Hematopoietic multipotent progenitor cell (in vitro differentiated cells): ENCODE results near the gene ZWILCH. TPM values are rescaled to one million over a fixed set of nuclear protein-coding genes. Genes with fewer than 3 reads are reported as not detected.
"Not testable (repeated sequence)": the region's sequence is repeated elsewhere in the genome, so short reads cannot be mapped to it uniquely, and the experiment has no call there.

Source experiments
- DNase-seq, 3 donors: peaks; one replicate each; pipeline ENCODE4 v3.0.0-alpha.2; 2011 to 2015; ENCODE audit warnings: low read depth in 2 of 3, low spot score in 2 of 3
- total RNA-seq: library from RNA; depleted of rRNA; stranded (reverse); fragments of >200 nt; gene quantifications from one replicate; pipeline ENCODE4 v1.2.3, GENCODE V29; 2012

Gene ZWILCH
- total RNA-seq, 1 donor: 4.8 TPM

- no peak for DNase-seq
Observed at GRCh38 chr15:66574596-66574950, 69.4 kb downstream of the ZWILCH start.

GRCh38 chr15:66578286-66578875 is 73.3 kb downstream of the ZWILCH start:
- DNase-seq: no peak

- DNase-seq: peak in 1 of 3 donors; percentile 16
Observed at GRCh38 chr15:66580643-66581042, 75.5 kb downstream of the ZWILCH start.

DNA sequence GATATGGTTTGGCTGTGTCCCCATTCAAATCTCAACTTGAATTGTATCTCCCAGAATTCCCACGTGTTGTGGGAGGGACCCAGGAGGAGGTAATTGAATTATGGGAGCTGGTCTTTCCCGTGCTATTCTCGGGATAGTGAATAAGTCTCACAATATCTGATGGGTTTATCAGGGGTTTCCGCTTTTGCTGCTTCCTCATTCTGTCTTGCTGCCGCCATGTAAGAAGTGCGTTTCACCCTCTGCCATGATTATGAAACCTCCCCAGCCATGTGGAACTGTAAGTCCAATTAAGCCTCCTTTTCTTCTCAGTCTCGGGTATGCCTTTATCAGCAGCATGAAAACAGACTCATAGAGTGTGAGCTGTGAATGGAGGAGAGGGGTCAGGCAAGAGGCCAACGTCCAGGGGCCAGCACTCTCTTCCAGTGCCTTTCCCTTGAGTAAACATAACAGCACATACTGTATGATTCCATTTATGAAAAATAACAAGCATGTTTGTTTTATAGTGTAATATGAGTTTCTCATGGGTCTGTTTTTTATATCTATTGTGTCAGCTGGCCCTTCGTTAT is 76.9 kb downstream of the ZWILCH start:
- DNase-seq: no peak

DNA sequence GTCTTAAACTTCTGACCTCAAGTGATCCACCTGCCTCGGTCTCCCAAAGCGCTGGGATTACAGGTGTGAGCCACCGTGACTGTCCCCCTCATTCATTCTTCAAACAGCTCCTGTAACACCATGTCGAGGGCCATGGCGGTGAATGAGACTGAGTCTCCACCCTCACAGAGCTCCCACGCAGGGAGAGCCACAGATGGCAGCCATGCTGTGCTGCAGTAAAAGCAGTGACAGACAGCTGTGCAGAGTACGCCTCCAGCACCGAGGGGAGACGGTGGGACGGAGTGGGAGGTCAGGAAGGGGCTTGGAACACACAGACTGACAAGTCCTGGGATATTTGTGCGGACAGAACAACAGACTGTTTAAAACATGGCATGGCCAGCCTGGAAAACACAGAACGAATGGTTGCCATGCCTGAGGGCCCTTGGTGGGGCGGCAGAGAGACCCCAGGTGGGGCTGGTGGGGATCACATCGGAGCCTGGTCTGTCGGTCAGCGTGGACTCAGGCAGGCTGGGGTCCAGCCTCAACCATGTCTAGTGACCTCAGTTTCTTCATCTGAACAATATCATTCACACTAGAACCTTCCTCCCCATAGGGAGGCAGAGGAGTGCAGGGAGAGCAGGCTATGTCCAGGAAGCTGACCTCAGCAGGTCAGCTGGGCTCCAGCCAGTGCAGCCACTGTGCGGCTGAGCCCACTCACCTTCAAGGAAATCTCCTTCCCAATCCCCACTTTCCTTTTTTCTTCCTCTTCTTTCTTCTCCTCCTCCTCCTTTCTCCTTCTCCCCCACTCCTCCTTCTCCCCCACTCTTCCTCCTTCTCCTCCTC is 81.2 kb downstream of the ZWILCH start:
- DNase-seq: no peak

DNA sequence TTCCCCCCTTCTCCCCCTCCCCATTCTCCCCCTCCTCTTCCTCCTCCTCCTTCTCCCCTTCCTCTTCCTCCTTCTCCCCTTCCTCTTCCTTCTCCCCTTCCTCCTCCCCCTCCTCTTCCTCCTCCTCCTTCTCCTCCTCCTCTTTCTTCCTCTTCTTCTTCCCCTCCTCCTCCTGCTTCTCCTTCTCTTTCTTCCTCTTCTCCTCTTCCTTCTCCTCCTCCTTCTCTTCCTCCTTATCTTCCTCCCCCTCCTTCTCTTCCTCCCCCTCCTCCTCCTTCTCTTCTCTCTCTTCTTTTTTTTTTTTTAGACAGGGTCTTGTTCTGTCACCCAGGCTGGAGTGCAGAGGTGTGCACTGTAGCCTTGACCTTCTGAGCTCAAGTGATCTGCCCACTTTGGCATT is 81.9 kb downstream of the ZWILCH start:
- no peak for DNase-seq

DNA sequence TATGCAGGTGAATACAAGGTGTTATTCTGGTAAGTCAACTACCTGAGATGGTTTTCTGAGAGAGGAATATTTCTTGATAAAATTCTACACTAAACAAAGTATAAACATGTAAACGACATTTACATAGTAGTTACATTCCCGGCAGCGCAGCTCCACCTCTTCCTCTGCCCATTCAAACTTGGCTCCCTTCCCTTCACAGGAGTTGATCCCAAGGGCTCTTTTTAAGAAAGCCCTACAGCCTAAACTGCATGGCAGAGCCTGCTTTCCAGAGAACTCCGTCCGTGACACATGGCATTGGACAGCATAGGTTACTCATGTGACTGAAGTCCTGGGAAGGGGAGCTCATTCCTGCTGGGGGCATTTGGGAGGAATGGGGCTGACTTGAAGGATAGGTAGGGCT is 82.6 kb downstream of the ZWILCH start:
- no peak for DNase-seq

DNA sequence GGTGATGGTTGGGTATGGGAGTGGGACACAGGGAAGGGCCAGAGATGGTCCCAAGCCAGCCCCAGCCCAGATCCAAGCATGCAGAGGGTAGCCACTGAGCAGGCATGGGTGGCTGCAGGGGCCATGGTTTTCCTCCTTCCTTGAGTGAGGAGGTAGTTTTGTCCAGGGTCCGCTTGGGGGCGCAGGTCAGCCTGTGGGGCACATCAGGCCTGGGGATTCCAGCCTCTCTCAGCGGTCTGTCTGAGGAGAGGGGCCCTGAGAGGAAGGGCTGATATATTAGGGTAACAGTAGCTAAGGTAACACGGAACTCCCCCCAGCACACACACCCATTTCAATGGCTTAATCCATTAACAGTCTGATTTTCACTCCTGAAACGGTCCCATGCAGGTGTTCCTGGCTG is 83.4 kb downstream of the ZWILCH start:
- DNase-seq: no peak

DNA sequence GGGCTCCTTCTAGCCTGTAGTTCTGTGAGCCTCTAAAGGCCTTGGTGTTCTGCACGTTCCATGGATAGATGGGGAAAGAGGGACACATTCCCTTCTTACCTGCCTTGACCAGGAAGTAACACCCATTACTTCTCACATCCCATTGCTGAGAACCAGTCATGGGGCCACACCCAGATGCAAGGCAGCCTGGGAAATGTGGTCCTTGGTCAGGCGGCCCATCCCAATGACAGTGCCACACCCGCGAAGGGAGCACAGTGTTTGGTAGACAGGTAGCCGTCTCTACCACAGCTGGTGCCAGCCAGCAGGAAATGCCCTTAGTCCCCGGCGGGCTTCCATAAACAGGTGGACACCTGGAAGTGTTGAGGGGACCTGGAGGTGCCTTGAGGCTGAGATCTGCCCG is 83.8 kb downstream of the ZWILCH start:
- DNase-seq: no peak

DNA sequence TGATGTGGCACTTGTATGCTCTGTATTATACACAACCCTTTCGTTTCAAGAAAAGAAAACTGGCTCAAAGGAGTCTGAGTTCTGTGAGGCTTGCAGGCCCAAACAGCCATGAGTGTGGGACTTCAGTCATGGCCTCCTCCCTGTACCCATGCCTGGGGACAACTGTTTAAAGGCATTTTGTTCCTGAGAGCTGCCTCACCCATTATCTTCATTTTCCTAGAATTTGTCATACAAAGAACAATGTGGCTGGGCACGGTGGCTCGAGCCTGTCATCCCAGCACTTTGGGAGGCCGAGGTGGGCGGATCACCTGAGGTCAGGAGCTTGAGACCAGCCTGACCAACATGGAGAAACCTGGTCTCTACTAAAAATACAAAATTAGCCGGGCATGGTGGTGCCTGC is 84.3 kb downstream of the ZWILCH start:
- not testable (repeated sequence) for DNase-seq

- DNase-seq: no peak
Observed at GRCh38 chr15:66590435-66590834, 85.3 kb downstream of the ZWILCH start.

GRCh38 chr15:66591322-66591862 is 86.3 kb downstream of the ZWILCH start:
- DNase-seq: no peak

GRCh38 chr15:66592505-66593218 is 87.5 kb downstream of the ZWILCH start:
- DNase-seq: no peak

DNA sequence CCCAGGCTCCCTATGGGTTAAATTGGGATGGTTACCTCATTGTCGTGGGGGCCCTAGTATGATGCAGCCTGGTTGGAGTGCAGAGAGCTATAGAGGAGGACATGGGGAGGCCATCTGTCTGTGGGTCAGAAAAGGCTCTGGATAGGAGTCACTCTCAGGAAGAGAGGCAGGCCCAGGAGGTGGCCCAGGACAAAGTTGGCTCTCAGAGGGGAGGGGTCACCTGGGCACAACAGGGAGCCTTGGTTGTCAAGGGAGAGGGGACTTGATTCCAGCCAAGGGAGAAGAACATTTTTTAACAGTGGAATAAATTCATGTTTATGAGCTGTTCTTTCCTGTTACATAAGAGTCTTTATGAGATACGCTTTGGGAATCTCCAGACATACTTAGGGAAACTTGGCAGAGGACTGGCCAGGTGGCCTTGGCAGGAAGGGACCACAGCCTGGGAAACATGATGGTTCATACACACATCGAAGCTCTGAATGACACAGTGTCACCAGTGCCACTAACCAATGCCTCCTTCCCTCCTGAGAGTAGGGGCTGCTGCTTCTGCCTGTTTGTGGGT is 88.2 kb downstream of the ZWILCH start:
- no peak for DNase-seq

DNA sequence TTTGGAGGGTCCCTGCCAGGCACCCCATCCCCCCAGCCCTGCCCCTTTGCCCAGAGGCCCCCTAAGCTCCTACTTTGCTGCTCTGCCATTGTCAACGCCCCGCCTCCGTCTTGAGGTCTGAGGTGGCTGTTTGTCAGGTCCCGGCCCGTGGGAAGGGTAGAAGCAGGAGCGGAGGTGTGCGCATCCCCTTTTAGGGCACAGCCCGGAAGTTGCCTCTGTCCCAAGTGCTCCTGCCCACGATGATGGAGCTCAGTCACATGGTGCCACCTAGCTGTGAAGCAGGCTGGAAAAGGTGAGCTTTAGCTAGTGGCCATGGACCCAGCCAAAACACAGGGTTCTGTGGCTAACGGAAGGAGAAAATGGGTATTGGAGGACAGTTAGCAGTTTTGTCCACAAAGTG is 89.2 kb downstream of the ZWILCH start:
- DNase-seq: no peak

DNA sequence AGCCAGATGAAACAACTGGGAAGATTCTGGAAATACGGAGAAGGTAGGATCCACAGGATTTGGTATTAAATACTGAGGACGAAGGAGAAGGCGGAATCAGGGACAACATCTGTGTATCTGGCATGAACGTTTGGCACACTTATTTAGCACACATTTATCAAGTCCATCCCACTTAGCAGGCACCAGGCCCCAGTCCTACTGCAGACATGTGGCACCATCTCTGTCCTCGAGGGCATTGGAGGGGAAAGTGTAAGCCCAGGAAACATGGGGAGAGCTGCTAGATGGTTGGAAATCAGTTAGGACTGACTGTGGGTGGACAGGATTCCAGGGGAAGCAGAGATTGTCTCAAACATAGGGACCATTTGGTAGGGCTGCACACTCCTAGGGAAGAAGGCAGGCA is 89.7 kb downstream of the ZWILCH start:
- no peak for DNase-seq

GRCh38 chr15:66595332-66595731 is 90.2 kb downstream of the ZWILCH start:
- no peak for DNase-seq

DNA sequence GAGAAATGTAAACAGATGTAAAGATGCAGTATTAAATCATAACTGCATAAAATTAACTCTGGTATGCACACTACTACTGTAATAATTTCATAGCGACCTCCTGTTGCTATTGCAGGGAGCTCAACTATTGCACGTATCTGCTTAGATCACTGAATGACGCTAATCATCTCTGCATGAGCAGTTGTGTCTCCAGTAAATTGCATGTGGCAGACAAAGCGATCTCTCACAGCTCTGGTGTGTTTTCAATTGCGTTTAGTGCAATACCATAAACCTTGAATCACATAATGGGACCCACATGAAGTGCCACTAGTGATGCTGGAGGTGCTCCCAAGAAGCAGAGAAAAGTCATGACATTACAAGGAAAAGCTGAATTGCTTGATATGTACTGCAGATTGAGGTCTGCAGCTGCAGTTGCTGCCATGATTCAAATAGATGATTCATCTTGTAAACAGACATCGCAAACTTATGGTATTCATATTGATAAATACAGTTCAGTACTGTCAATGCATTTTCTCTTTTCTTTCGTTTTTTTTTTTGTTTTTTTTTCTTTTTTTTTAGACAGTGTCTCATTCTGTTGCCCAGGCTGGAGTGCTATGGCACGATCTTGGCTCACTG is 90.9 kb downstream of the ZWILCH start:
- DNase-seq: no peak

DNA sequence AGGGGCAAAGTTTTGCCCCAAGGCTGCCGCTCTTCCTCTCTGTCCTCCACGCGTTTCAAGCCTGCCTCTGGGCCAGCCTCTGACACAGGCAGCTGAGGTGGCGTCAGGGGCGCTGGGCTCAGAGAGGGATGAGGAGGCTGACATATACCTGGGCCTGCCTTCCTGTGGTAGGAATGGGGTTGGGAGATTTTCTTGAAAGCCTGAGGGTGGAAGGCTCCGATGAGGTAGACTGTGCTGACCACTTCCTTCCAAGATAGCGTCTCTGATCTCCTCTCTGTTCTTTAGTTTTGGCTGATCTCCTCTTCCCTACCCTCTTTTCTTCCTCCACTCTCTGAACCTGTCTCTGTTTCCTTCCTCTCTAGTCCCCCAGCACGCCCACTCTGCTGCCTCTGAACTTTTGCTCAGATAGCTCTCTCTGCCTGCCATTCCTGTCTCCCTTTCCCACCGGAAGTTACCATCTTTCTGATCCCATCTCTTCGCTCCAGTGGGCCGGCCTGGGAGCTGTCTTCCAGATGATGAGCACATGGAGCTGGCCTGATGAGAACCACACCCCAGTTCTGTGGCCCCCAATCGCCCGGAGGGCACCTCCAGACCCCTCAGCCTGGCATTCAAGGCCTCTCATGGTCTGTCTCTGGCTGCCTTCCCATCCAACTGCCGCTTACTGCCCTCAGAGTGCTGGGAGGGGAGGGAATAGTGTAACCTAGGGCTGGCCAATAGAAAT is 93.1 kb downstream of the ZWILCH start:
- no peak for DNase-seq
